HL-60 (cell line): ENCODE data around the gene RARS2.
"Not testable (repeated sequence)": the region's sequence is repeated elsewhere in the genome, so short reads cannot be mapped to it uniquely, and the experiment has no call there.

ENCODE experiments used
- DNase-seq, 2 experiments: peaks; one replicate each; pipeline ENCODE4 v3.0.0-alpha.2; 2010 to 2020; ENCODE audit warnings: low read depth in 1 of 2, low spot score in 1 of 2
- H3K27ac ChIP-seq: fragments of 250-450 bp; sonication (Bioruptor Pico); replicated peaks from 2 replicates; pipeline ENCODE4 v1.5.1; 2020; ENCODE audit warnings: mild to moderate bottlenecking, moderate library complexity
- H3K27me3 ChIP-seq: fragments of 250-450 bp; sonication (Bioruptor Pico); 2 replicates; pipeline ENCODE4 v1.5.1; 2021; ENCODE audit warnings: mild to moderate bottlenecking, moderate library complexity; ENCODE audit not compliant: insufficient read depth, poor library complexity, severe bottlenecking
- H3K4me3 ChIP-seq: replicated peaks from 2 replicates; pipeline ENCODE4 v1.5.1; 2011; ENCODE audit warnings: mild to moderate bottlenecking, control low read depth, low read length; ENCODE audit not compliant: insufficient read depth
- CTCF ChIP-seq: IDR thresholded peaks from one replicate; pipeline ENCODE4 v1.5.1; 2011; ENCODE audit warnings: low read length, control low read depth, inconsistent platforms; ENCODE audit not compliant: insufficient read depth
- GABPA ChIP-seq: IDR thresholded peaks from 2 replicates; pipeline ENCODE4 v1.6.1; 2012; ENCODE audit warnings: low read depth
- POLR2AphosphoS5 ChIP-seq: IDR thresholded peaks from 2 replicates; pipeline ENCODE4 v1.6.1; 2012; ENCODE audit warnings: low read depth
- REST ChIP-seq: IDR thresholded peaks from 2 replicates; pipeline ENCODE4 v1.6.1; 2012; ENCODE audit warnings: low read depth; ENCODE audit not compliant: insufficient replicate concordance
- SPI1 ChIP-seq: IDR thresholded peaks from 2 replicates; pipeline ENCODE4 v1.6.1; 2012; ENCODE audit warnings: low read depth, mild to moderate bottlenecking, borderline replicate concordance

Gene RARS2

GRCh38 chr6:87494761-87495422, 94.9 kb downstream of the RARS2 start:
- no peak for TF ChIP-seq SPI1
- no peak for TF ChIP-seq POLR2AphosphoS5
- no peak for TF ChIP-seq CTCF
- no peak for TF ChIP-seq GABPA
- TF ChIP-seq REST = no peak
- no peak for DNase-seq
- no peak overlapping the region for H3K27ac ChIP-seq
- no peak overlapping the region for H3K4me3 ChIP-seq
- H3K27me3 ChIP-seq = no peaks in the 10 kb centered on the region

- H3K27ac ChIP-seq, H3K27me3 ChIP-seq, H3K4me3 ChIP-seq, DNase-seq: not testable (repeated sequence)
Measured at GRCh38 chr6:87489326-87489725, 100.5 kb downstream of the RARS2 start.

- H3K27ac ChIP-seq = no peak overlapping the region
- TF ChIP-seq REST (no peak), POLR2AphosphoS5 (no peak), SPI1 (no peak), CTCF (no peak), GABPA (no peak)
- no peaks in the 10 kb centered on the region for H3K27me3 ChIP-seq
- no peak overlapping the region for H3K4me3 ChIP-seq
- no peak for DNase-seq
Measured at GRCh38 chr6:87487555-87487954, 102.2 kb downstream of the RARS2 start.

- no peaks in the 10 kb centered on the region for H3K27me3 ChIP-seq
Measured at GRCh38 chr6:87484491-87484890, 105.3 kb downstream of the RARS2 start.

GRCh38 chr6:87483929-87484328, 105.9 kb downstream of the RARS2 start:
- peak in 1 of 2 experiments; percentile 70 for DNase-seq
- Histone ChIP-seq H3K27ac (peak overlapping the region; percentile 90), H3K4me3 (no peak overlapping the region)

More at GRCh38 chr6:87484491-87484890, 105.3 kb downstream of the RARS2 start:
- H3K4me3 ChIP-seq = no peak overlapping the region
- H3K27ac ChIP-seq = no peak overlapping the region
- no peak for DNase-seq
- TF ChIP-seq SPI1 = no peak
- TF ChIP-seq POLR2AphosphoS5 = no peak

More at GRCh38 chr6:87483929-87484328, 105.9 kb downstream of the RARS2 start:
- H3K27me3 ChIP-seq = no peaks in the 10 kb centered on the region
- TF ChIP-seq POLR2AphosphoS5 (no peak), SPI1 (no peak), CTCF (no peak), REST (no peak), GABPA (no peak)
